Muscle layer of duodenum (tissue), 2 donors: ENCODE data around the gene GADD45B.
"Not testable (repeated sequence)": the region's sequence is repeated elsewhere in the genome, so short reads cannot be mapped to it uniquely, and the experiment has no call there.

Experiments used
- H3K27ac ChIP-seq: one replicate; pipeline ENCODE4 v1.7.0; 2013; ENCODE audit warnings: mild to moderate bottlenecking, low read length
- H3K27me3 ChIP-seq: one replicate; pipeline ENCODE4 v1.7.0; 2013; ENCODE audit warnings: low read depth, mild to moderate bottlenecking, control low read depth, low read length
- H3K36me3 ChIP-seq, 2 donors: one replicate each; pipeline ENCODE4 v1.7.0; 2013; ENCODE audit warnings: low read length in 2 of 2, control low read depth in 1 of 2, mild to moderate bottlenecking in 1 of 2; ENCODE audit not compliant: insufficient read depth in 2 of 2, control insufficient read depth in 1 of 2
- H3K4me1 ChIP-seq, 2 donors: one replicate each; pipeline ENCODE4 v1.7.0; 2013; ENCODE audit warnings: low read length in 2 of 2, mild to moderate bottlenecking in 2 of 2, control low read depth in 1 of 2, moderate library complexity in 1 of 2; ENCODE audit not compliant: insufficient read depth in 2 of 2, control insufficient read depth in 1 of 2
- H3K4me3 ChIP-seq, 2 donors: one replicate each; pipeline ENCODE4 v1.7.0; 2013; ENCODE audit warnings: low read length in 2 of 2, low read depth in 1 of 2, mild to moderate bottlenecking in 1 of 2
- H3K9me3 ChIP-seq, 2 donors: one replicate each; pipeline ENCODE4 v1.7.0; 2013; ENCODE audit warnings: low read length in 2 of 2, control low read depth in 1 of 2, mild to moderate bottlenecking in 1 of 2; ENCODE audit not compliant: control insufficient read depth in 1 of 2
- donor health status: healthy.

Gene GADD45B

DNA sequence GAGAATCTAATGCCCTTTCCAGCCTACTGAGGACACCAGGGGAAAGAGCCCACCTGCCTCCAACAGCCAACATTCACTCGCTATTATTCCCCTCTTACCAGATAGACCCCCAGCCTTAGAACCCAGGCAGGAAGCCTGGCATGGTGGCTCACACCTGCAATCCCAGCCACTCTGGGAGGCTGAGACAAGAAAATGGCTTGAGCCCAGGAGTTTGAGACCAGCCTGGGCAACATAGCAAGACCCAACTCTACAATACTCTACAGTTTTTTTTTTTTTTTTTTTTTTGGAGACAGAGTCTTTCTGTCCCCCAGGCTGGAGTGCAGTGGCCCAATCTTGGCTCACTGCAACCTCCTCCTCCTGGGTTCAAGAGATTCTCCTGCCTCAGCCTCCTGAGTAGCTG is 15.7 kb upstream of the GADD45B start:
- peaks cover 0 to 27% of the 10 kb centered on the region in 2 donors for H3K4me1 ChIP-seq
- no peaks in the 10 kb centered on the region for H3K27me3 ChIP-seq
- H3K27ac ChIP-seq = no peak overlapping the region
- H3K4me3 ChIP-seq = no peak overlapping the region
- H3K36me3 ChIP-seq = no peaks in the 10 kb centered on the region
- H3K9me3 ChIP-seq = no peaks in the 10 kb centered on the region

DNA sequence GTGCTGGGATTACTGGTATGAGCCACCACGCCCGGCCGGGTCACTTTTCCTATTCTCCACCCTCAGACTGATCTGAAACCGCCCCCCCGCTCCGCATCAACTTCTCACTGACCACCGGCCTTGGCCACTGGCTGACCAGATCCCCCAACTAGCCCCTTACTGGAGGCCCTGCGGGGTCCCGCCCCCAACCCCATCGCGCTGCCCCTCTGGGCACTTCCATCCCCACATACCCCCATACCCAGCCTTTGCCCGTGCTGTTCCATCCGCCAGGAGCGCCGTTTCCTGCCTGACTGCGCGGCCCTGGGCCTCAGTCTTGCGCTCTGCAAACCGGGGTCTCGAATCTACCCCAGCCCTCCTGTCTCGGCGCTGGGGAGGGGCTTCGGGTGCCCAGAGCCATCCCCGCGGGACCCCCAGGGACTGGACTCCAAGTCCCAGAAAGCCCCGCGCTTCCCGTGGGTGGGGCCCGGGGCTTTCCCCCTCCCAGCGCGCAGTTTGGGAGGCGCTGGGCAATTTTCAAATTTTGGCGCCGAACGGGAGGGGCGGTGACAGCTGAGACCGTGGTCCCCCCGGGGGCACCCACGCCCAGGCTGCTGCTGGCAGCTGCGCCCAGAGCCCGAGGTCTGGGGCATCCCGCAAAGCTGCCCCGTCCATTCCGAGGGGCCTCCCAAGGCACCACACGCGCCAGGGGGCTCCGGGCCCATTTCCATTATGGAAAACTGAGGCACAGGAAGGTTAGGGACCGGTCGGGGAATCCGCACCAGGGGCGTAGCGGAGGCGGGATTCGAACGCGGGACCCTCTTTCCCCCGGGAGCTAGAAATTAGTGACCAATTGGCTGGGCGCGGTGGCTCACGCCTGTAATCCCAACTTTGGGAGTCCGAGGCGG is 13.9 kb upstream of the GADD45B start:
- H3K27me3 ChIP-seq = no peaks in the 10 kb centered on the region
- peaks cover 0 to 21% of the 10 kb centered on the region in 2 donors for H3K4me1 ChIP-seq
- no peaks in the 10 kb centered on the region for H3K9me3 ChIP-seq
- no peak overlapping the region for H3K27ac ChIP-seq
- no peaks in the 10 kb centered on the region for H3K36me3 ChIP-seq
- peak overlapping the region; percentile 66 to 74 for H3K4me3 ChIP-seq

DNA sequence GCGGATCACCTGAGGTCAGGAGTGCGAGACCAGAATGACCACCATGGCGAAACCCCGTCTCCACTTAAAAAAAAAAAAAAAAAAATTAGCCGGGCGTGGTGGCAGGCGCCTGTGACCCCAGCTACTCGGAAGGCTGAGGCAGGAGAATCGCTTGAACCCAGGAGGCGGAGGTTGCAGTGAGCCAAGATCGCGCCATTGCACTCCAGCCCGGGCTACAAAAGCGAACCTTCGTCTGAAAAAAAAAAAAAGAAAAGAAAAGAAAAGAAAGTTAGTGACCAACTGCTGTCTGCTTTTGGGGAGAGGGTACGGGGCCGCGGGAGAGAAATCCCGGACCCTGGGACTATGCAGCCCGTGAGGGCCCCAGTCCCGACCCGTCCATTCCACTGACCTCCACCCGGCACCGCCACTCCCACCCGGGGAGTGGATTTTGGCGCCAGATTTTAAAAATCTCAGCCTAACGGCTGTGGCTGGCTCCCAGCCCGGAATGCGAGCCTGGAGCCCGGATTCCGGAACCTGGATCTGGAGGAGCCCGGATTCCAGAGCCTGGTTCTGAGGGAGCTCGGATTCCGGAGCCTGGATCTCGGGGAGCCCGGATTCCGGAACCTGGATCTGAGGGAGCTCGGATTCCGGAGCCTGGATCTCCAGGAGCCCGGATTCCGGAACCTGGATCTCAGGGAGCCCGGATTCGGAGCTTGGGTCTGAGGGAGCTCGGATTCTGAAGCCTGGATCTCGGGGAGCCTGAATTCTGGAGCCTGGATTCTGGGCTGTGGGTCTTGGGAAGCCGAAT is 13.1 kb upstream of the GADD45B start:
- H3K36me3 ChIP-seq = no peaks in the 10 kb centered on the region
- no peaks in the 10 kb centered on the region for H3K27me3 ChIP-seq
- H3K27ac ChIP-seq = no peak overlapping the region
- H3K4me3 ChIP-seq = peak overlapping the region in 1 of 2 donors; percentile 74
- H3K4me1 ChIP-seq = peaks cover 0 to 17% of the 10 kb centered on the region in 2 donors
- no peaks in the 10 kb centered on the region for H3K9me3 ChIP-seq

DNA sequence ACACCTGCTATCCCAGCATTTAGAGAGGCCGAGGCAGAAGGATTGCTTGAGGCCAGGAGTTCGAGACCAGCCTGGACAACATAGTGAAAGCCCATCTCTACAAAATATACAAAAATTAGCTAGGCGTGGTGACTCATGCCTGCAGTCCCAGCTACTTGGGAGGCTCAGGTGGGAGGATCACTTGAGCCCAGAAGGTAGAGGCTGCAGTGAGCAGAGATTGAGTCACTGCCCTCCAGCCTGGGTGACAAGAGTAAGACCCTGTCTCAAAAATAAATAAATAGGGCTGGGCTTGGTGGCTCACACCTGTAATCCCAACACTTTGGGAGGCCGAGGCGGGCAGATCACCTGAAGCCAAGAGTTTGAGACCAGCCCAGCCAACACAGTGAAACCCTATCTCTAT is 12.2 kb upstream of the GADD45B start:
- not testable (repeated sequence) for H3K27me3 ChIP-seq, H3K4me3 ChIP-seq, H3K27ac ChIP-seq, H3K36me3 ChIP-seq, H3K9me3 ChIP-seq
- peaks cover 0 to 17% of the 10 kb centered on the region in 2 donors for H3K4me1 ChIP-seq

DNA sequence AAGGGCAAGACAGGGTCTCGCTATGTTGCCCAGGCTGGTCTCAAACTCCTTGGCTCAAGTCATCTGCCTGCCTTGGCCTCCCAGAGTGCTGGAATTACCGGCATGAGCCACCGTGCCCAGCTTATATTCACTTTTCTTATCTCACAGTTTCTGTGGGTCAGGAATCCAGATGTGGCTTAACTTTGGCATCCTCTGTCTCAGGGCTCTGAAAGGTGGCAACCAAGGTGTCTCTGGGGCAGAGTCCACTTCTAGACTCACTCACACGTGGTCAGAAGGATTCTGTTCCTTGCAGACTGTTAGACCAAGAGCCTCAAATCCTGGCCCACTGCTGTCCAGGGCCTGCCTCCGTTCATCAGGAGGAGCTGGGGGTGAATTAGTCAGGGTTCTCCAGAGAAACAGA is 11.5 kb upstream of the GADD45B start:
- no peak overlapping the region for H3K4me3 ChIP-seq
- H3K27ac ChIP-seq = no peak overlapping the region
- no peaks in the 10 kb centered on the region for H3K36me3 ChIP-seq
- no peaks in the 10 kb centered on the region for H3K9me3 ChIP-seq
- no peaks in the 10 kb centered on the region for H3K27me3 ChIP-seq
- H3K4me1 ChIP-seq = peaks cover 0 to 17% of the 10 kb centered on the region in 2 donors

DNA sequence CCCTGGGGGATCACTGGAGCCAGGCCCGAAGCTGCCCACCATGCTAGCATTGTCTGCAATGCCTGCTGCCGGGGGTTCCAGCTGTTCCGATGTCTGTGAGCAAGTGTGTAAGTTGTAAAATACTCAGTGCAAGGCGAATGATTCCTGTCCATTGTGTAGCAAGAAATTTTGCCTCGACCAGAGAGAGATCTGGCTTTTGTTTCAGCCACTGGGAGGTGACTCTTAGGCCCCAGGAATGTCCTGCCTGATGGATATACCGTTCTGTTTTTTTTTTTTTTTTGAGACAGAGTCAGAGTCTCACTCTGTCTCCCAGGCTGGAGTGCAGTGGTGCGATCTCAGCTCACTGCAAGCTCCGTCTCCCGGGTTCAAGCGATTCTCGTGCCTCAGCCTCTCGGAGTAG is 7.3 kb upstream of the GADD45B start:
- Histone ChIP-seq H3K9me3 (no peaks in the 10 kb centered on the region), H3K4me3 (no peak overlapping the region), H3K36me3 (no peaks in the 10 kb centered on the region), H3K27me3 (no peaks in the 10 kb centered on the region), H3K27ac (no peak overlapping the region), H3K4me1 (no peaks in the 10 kb centered on the region)

DNA sequence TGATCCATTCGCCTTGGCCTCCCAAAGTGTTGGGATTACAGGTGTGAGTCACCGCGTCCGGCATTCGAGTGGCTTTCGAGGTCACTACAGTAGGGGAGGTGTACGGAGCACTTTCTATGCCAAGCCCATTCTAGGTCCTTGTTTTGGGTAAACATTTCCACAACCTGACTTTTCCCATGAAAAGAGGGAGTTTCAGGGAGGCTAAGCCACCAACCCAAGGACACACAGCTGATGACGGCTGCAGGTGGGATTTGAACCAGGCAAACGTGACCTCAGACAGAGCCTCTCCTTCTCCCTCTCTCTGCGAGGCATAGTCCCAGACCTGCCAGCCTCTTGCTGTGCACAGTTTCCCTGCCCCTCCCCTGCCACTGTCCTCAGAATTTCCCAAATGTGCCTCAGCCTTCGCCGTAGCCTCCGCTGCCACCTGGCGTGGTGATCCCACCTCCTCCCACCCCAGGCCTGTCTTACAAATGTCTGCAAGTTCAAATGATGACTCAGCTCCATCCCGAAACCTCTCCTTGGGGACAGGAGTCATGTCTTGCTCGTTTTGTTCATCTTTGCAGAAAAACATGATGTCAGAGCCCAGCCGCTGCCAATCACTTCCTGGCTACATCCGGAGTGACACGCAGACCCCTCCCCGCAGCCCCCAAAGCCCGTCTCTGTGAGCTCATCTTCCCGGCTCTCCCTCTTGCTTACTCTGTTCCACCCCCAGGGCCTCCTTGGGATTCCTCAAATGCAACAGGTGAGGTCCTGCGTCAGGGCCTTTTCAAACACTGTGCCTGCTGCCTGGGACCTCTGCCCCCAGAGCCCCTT is 6.6 kb upstream of the GADD45B start:
- H3K27me3 ChIP-seq = no peaks in the 10 kb centered on the region
- no peak overlapping the region for H3K27ac ChIP-seq
- no peaks in the 10 kb centered on the region for H3K4me1 ChIP-seq
- H3K9me3 ChIP-seq = no peaks in the 10 kb centered on the region
- no peak overlapping the region for H3K4me3 ChIP-seq
- H3K36me3 ChIP-seq = no peaks in the 10 kb centered on the region

DNA sequence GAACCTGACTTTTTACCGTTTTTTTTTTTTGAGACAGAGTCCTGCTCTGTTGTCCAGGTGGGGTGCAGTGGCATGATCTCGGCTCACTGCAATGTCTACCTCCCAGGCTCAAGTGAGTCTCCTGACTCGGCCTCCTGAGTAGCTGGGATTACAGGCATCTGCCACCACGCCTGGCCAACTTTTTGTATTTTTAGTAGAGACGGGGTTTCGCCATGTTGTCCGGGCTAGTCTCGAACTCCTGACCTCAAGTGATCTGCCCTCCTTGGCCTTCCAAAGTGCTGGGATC is 6.1 kb upstream of the GADD45B start:
- not testable (repeated sequence) for H3K27me3 ChIP-seq, H3K36me3 ChIP-seq, H3K27ac ChIP-seq, H3K4me3 ChIP-seq, H3K4me1 ChIP-seq, H3K9me3 ChIP-seq

DNA sequence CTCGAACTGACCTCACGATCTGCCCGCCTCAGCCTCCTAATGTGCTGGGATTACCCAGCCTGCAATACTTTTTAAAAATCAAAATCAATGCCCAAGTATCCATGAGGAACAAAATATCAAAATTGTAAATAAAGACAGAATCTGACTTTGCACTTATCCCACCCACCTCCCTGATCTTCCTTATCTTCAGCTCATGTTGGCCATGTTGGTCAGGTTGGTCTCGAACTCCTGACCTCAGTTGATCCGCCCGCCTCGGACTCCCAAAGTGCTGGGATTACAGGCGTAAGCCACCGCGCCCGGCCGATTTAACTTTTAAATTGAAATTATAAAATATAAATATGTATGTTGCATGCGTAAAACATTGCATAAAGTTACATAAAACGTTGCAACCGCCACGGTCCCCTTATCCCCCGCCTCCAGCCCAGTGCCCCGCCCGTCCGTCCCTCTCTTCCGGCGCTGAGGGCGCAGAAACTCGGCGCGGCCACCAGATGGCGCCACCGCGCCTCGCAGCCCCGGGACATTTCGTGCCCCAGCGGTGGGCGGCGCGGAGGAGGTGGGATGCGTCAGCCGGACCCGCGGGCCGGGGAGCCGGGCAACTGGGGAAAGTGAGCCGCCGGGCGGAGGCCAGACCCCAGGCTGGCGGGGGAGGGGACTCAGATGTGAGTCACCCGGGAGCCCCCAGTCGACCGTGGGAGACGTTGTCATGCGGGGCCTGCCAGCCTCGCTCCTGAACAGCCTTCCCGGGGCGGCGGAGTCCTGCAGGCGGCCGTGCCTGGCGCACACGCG is 1.5 kb upstream of the GADD45B start:
- peaks cover 4 to 22% of the 10 kb centered on the region in 2 donors for H3K4me1 ChIP-seq
- H3K4me3 ChIP-seq = peak overlapping the region; percentile 50 to 100
- no peaks in the 10 kb centered on the region for H3K27me3 ChIP-seq
- peaks cover 0 to 5% of the 10 kb centered on the region in 2 donors for H3K36me3 ChIP-seq
- peak overlapping the region; percentile 60 for H3K27ac ChIP-seq
- no peaks in the 10 kb centered on the region for H3K9me3 ChIP-seq

DNA sequence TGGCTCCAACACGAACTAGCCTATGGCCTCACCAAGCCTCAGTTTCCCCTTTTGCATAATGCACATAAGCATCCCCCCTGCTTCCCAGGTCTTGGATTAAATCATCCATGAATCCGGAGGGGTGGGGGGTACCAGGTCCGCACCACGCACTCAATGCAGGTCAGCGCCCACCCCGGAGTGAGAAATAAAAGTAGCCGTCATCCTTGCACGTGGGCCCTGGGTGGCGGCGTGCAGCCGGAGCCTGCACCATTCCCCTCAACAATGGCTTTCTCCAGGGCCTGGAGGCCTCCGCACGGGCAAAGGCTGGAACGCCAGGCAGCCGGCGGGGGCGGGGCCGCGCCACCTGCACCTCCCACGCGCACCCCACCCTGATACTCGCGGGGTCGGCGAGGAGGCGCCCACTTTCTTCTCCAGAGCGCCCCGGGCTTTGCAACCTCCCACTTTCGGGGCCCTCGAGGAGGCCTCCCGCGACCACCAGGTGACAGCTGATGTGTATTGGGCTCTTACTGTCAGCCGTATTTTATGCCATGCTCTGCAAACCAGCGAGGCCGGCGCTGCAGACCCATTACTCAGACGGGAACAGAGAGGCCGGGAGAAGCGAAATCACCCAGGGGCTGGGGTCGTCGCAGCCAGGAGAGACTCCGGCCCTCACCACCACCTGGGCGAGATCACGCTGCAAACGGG is 767 bp upstream of the GADD45B start:
- peaks cover 0 to 5% of the 10 kb centered on the region in 2 donors for H3K36me3 ChIP-seq
- peaks cover 4 to 22% of the 10 kb centered on the region in 2 donors for H3K4me1 ChIP-seq

More for the DNA sequence above, 767 bp upstream of the GADD45B start:
- Histone ChIP-seq H3K9me3 (no peaks in the 10 kb centered on the region), H3K4me3 (peak overlapping the region; percentile 50 to 100), H3K27ac (peak overlapping the region; percentile 60), H3K27me3 (no peaks in the 10 kb centered on the region)
